ENCODE measurements around the gene PANK4. TPM values are rescaled to one million over a fixed set of nuclear protein-coding genes. Genes with fewer than 3 reads are reported as not detected.

PANK4 gene
- total and polyA plus RNA-seq, 4 donors, result 6.2 to 26.8 (median 12.6) TPM

DNA sequence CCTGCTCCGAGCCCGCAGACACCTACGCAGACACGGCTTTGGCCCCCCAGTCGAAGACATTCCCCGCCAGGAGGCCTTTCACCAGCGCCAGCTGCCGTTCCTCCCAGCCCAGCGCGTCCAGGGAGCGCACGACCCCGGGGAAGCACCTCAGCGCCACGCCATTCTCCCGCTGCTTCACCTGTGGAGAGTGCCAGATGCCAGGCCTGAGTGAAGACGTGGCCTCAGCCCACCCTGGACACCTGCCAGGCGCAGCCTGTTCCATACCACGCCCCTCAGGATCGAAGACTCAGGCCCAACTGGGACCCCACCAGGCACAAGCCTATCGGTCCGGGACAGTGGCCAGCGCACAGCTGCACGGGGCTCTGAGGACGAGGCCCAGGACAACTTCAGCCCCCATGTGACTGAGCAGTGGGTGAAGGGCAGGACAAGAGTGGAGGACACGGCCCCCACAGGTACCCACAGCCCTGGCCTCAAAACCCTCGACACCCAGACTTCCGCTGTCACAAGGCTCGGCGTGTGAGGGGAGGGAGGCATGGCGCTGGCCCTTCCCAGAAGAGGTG is 13.5 kb downstream of the PANK4 start (continued):
- TF ChIP-seq CTCF (IDR thresholded peaks at IDR 0.05; ENCODE audit: low read depth, low read length, missing input control), result no peak
- no peak for TF ChIP-seq FOXA1 (IDR thresholded peaks at IDR 0.05)
- no peak for TF ChIP-seq RXRA (IDR thresholded peaks at IDR 0.05)
- TF ChIP-seq HNF4G (IDR thresholded peaks at IDR 0.05), result no peak
- TF ChIP-seq YY1 (IDR thresholded peaks at IDR 0.05), result no peak
- TF ChIP-seq MAX (IDR thresholded peaks at IDR 0.05), result no peak

- Histone ChIP-seq H3K36me3 (ENCODE audit: control insufficient read depth in 4 of 4, insufficient read depth in 3 of 4, low read depth in 1 of 4, low read length in 3 of 4) (peaks cover 20 to 71% (median 36%) of the 10 kb centered on the region in 4 donors), H3K9ac (ENCODE audit: low read depth in 1 of 2, low read length in 2 of 2) (no peak overlapping the region), H3K4me3 (ENCODE audit: low read depth in 1 of 3, low read length in 3 of 3) (no peak overlapping the region), H3K27me3 (ENCODE audit: control insufficient read depth in 4 of 4, insufficient read depth in 4 of 4, low read length in 3 of 4) (no peaks in the 10 kb centered on the region), H3K9me3 (ENCODE audit: control insufficient read depth in 4 of 4, low read length in 3 of 4) (no peaks in the 10 kb centered on the region), H3K4me1 (ENCODE audit: control insufficient read depth in 4 of 4, insufficient read depth in 4 of 4, low read length in 3 of 4) (peaks cover 0 to 24% (median 16%) of the 10 kb centered on the region in 4 donors), H3K27ac (ENCODE audit: low read depth in 1 of 2, low read length in 2 of 2) (no peak overlapping the region)
- TF ChIP-seq HNF4A (conservative IDR thresholded peaks at IDR 0.05), result no peak
- TF ChIP-seq JUND (IDR thresholded peaks at IDR 0.05), result no peak
- no peak for TF ChIP-seq CTCF (IDR thresholded peaks at IDR 0.05; ENCODE audit: low read depth, low read length, missing input control)
- TF ChIP-seq YY1 (IDR thresholded peaks at IDR 0.05), result no peak
- no peak for TF ChIP-seq FOXA1 (IDR thresholded peaks at IDR 0.05)
- TF ChIP-seq EGR1 (IDR thresholded peaks at IDR 0.05; ENCODE audit: low read depth in 2 of 2), result no peak
- TF ChIP-seq FOXA2 (IDR thresholded peaks at IDR 0.05), result no peak
- TF ChIP-seq REST (IDR thresholded peaks at IDR 0.05), result no peak
- TF ChIP-seq SP1 (IDR thresholded peaks at IDR 0.05), result no peak
- TF ChIP-seq, protein P1, sequence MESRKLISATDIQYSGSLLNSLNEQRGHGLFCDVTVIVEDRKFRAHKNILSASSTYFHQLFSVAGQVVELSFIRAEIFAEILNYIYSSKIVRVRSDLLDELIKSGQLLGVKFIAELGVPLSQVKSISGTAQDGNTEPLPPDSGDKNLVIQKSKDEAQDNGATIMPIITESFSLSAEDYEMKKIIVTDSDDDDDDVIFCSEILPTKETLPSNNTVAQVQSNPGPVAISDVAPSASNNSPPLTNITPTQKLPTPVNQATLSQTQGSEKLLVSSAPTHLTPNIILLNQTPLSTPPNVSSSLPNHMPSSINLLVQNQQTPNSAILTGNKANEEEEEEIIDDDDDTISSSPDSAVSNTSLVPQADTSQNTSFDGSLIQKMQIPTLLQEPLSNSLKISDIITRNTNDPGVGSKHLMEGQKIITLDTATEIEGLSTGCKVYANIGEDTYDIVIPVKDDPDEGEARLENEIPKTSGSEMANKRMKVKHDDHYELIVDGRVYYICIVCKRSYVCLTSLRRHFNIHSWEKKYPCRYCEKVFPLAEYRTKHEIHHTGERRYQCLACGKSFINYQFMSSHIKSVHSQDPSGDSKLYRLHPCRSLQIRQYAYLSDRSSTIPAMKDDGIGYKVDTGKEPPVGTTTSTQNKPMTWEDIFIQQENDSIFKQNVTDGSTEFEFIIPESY (IDR thresholded peaks at IDR 0.05), result no peak
- TF ChIP-seq ATF3 (IDR thresholded peaks at IDR 0.05), result no peak
- TF ChIP-seq RAD21 (IDR thresholded peaks at IDR 0.05), result no peak
- no peak for TF ChIP-seq MAX (IDR thresholded peaks at IDR 0.05)
- TF ChIP-seq NR2F2 (IDR thresholded peaks at IDR 0.05), result no peak
- TF ChIP-seq HNF4G (IDR thresholded peaks at IDR 0.05), result no peak
- DNase-seq (ENCODE audit: low spot score), result no peak
- 96% methylated on average over 27 of the region's 27 CpGs for WGBS
These were observed 15.8 kb downstream of the PANK4 start for GRCh38 chr1:2510366-2511155.

Data from liver (tissue), 9 donors.